Measurements from ENCODE around the gene ZDHHC1.

The ZDHHC1 gene

GRCh38 chr16:67345401-67345800 is 70.9 kb downstream of the ZDHHC1 start:
- no peak for DNase-seq (ENCODE audit: low read depth in 1 of 2, low spot score in 1 of 2)
- no peak for TF ChIP-seq SPI1 (IDR thresholded peaks at IDR 0.05; ENCODE audit: borderline replicate concordance, low read depth)
- no peak for TF ChIP-seq GABPA (IDR thresholded peaks at IDR 0.05; ENCODE audit: low read depth)
- TF ChIP-seq REST (IDR thresholded peaks at IDR 0.05; ENCODE audit: insufficient replicate concordance, low read depth): no peak
- TF ChIP-seq POLR2AphosphoS5 (IDR thresholded peaks at IDR 0.05; ENCODE audit: low read depth): no peak
- TF ChIP-seq CTCF (IDR thresholded peaks at IDR 0.05; ENCODE audit: insufficient read depth, low read length): no peak
- H3K27ac ChIP-seq (replicated peaks): no peak overlapping the region
- no peaks in the 10 kb centered on the region for H3K27me3 ChIP-seq (ENCODE audit: insufficient read depth, poor library complexity, severe bottlenecking)
- H3K4me3 ChIP-seq (replicated peaks; ENCODE audit: insufficient read depth, low read length): no peak overlapping the region
